ENCODE results near the gene SCN10A. TPM values are rescaled to one million over a fixed set of nuclear protein-coding genes. Genes with fewer than 3 reads are reported as not detected.

The SCN10A gene
- total and polyA plus RNA-seq, 2 of the 13 experiments (the other 11 are each of a cell fraction or from before 2014, with no cell fraction given): not detected

- TF ChIP-seq ETV6 (CRISPR knock-in tag; conservative IDR thresholded peaks at IDR 0.05): peak; percentile 99
- peak; percentile 51; the same call in 1 of the 2 replicates for TF ChIP-seq MAFG (CRISPR knock-in tag; IDR thresholded peaks at IDR 0.05)
- no peak for TF ChIP-seq TBX3 (IDR thresholded peaks at IDR 0.05; ENCODE audit: borderline replicate concordance)
- no peak for TF ChIP-seq MATR3 (CRISPR knock-in tag; IDR thresholded peaks at IDR 0.05)
- TF ChIP-seq HOXD1 (CRISPR knock-in tag; IDR thresholded peaks at IDR 0.05): peak; percentile 87; the same call in 1 of the 2 replicates
- TF ChIP-seq THAP7 (CRISPR knock-in tag; IDR thresholded peaks at IDR 0.05): no peak
- no peak for TF ChIP-seq EP300 (IDR thresholded peaks at IDR 0.05; ENCODE audit: low read depth in 2 of 2, low read length in 2 of 2)
- TF ChIP-seq EP300 (CRISPR knock-in tag; IDR thresholded peaks at IDR 0.05; ENCODE audit: borderline replicate concordance): no peak
- TF ChIP-seq MED8 (CRISPR knock-in tag; IDR thresholded peaks at IDR 0.05; ENCODE audit: insufficient replicate concordance): no peak
- TF ChIP-seq ZNF414 (CRISPR knock-in tag; IDR thresholded peaks at IDR 0.05): peak; percentile 85; the same call in 1 of the 2 replicates
- TF ChIP-seq NFKBIZ (CRISPR knock-in tag; IDR thresholded peaks at IDR 0.05): peak; percentile 99
- TF ChIP-seq ZNF326 (CRISPR knock-in tag; IDR thresholded peaks at IDR 0.05; ENCODE audit: borderline replicate concordance): peak; percentile 73; the same call in 1 of the 2 replicates
- TF ChIP-seq RBAK (CRISPR knock-in tag; IDR thresholded peaks at IDR 0.05): no peak; the same call in 1 of the 2 replicates
- TF ChIP-seq NCOR1 (IDR thresholded peaks at IDR 0.05; ENCODE audit: borderline replicate concordance, low read length): no peak
- peak; percentile 99 for TF ChIP-seq ZNF607 (CRISPR knock-in tag; IDR thresholded peaks at IDR 0.05; ENCODE audit: borderline replicate concordance)
- no peak for TF ChIP-seq HCFC1 (IDR thresholded peaks at IDR 0.05; ENCODE audit: low read depth, low read length)
- peak; percentile 49; the same call in 1 of the 2 replicates for TF ChIP-seq PAXIP1 (CRISPR knock-in tag; conservative IDR thresholded peaks at IDR 0.05)
- no peak for TF ChIP-seq GPBP1L1 (CRISPR knock-in tag; IDR thresholded peaks at IDR 0.05)
Observed at GRCh38 chr3:38805765-38806386, 10.1 kb downstream of the SCN10A start (continued).

All from HepG2 (cell line).